Activated naive CD8-positive, alpha-beta T cell treated with anti-CD3 and anti-CD28 coated beads, Interleukin-2, amount 10 ng/mL, durations not matched to agents 7 days and 5 days (primary cell): ENCODE measurements around the gene TBCEL. TPM values are rescaled to one million over a fixed set of nuclear protein-coding genes. Genes with fewer than 3 reads are reported as not detected.

ENCODE experiments used
- ATAC-seq: fragments of 150-1000 bp; cut with Tn5 transposase; one replicate; pipeline ENCODE4 v1.10.0; 2021; ENCODE audit warnings: low read depth, moderate library complexity
- POLR2A ChIA-PET: fragments of 350-600 bp; sonication (Branson Sonifier 250); formaldehyde crosslinking; loops from one replicate; lab custom pipeline; 2021; ENCODE audit warnings: antibody characterized with exemption; lab: Charles Lee
- DNase-seq: peaks from one replicate; pipeline ENCODE4 v3.0.0; 2021
- H3K27ac Mint-ChIP-seq: one replicate; pipeline ENCODE4 v1.8.0; 2022; ENCODE audit warnings: mild to moderate bottlenecking, mixed read lengths
- H3K27me3 Mint-ChIP-seq: one replicate; pipeline ENCODE4 v1.8.0; 2022; ENCODE audit warnings: mild to moderate bottlenecking, moderate library complexity, mixed read lengths
- H3K36me3 Mint-ChIP-seq: one replicate; pipeline ENCODE4 v1.8.0; 2021; ENCODE audit warnings: mild to moderate bottlenecking, mixed read lengths
- H3K4me1 Mint-ChIP-seq: one replicate; pipeline ENCODE4 v1.8.0; 2021; ENCODE audit warnings: mixed read lengths
- H3K4me3 Mint-ChIP-seq: one replicate; pipeline ENCODE4 v1.8.0; 2022; ENCODE audit warnings: mild to moderate bottlenecking, moderate library complexity, mixed read lengths
- H3K9me3 Mint-ChIP-seq: one replicate; pipeline ENCODE4 v1.8.0; 2021; ENCODE audit warnings: mixed read lengths
- total RNA-seq, 2 experiments: library from RNA; stranded (reverse); gene quantifications; one replicate each; pipeline ENCODE4 v1.2.3, GENCODE V29; 2021

The TBCEL gene
- total RNA-seq, 2 experiments from 2014 or later = 13.9 to 15.9 TPM

GRCh38 chr11:121057922-121058321 lies 34.0 kb downstream of the TBCEL start:
- H3K4me1 Mint-ChIP-seq = peaks cover 4% of the 10 kb centered on the region
- POLR2A ChIA-PET = no interaction called here
- no peak overlapping the region for H3K4me3 Mint-ChIP-seq
- no peaks in the 10 kb centered on the region for H3K9me3 Mint-ChIP-seq
- H3K27ac Mint-ChIP-seq = no peak overlapping the region
- peaks cover 24% of the 10 kb centered on the region for H3K36me3 Mint-ChIP-seq
- H3K27me3 Mint-ChIP-seq = no peaks in the 10 kb centered on the region
- DNase-seq (no peak), ATAC-seq (no peak)

GRCh38 chr11:121058941-121059340 lies 35.0 kb downstream of the TBCEL start:
- Mint-ChIP-seq H3K4me1 (peaks cover 4% of the 10 kb centered on the region), H3K36me3 (peaks cover 24% of the 10 kb centered on the region), H3K27me3 (no peaks in the 10 kb centered on the region), H3K4me3 (no peak overlapping the region), H3K9me3 (no peaks in the 10 kb centered on the region), H3K27ac (no peak overlapping the region)
- DNase-seq = no peak
- ATAC-seq = no peak
- POLR2A ChIA-PET = no interaction called here

GRCh38 chr11:121059605-121060004 lies 35.7 kb downstream of the TBCEL start:
- ATAC-seq = peak; percentile 67
- Mint-ChIP-seq H3K36me3 (peaks cover 21% of the 10 kb centered on the region), H3K9me3 (no peaks in the 10 kb centered on the region), H3K27me3 (no peaks in the 10 kb centered on the region), H3K4me1 (peaks cover 4% of the 10 kb centered on the region), H3K27ac (no peak overlapping the region), H3K4me3 (no peak overlapping the region)
- POLR2A ChIA-PET = no interaction called here
- DNase-seq = no peak

- peaks cover 2% of the 10 kb centered on the region for H3K4me1 Mint-ChIP-seq
- no peaks in the 10 kb centered on the region for H3K27me3 Mint-ChIP-seq
- H3K27ac Mint-ChIP-seq = no peak overlapping the region
- ATAC-seq (no peak), DNase-seq (no peak)
- no peaks in the 10 kb centered on the region for H3K9me3 Mint-ChIP-seq
- POLR2A ChIA-PET = no interaction called here
- no peak overlapping the region for H3K4me3 Mint-ChIP-seq
- H3K36me3 Mint-ChIP-seq = peaks cover 12% of the 10 kb centered on the region
Measured at GRCh38 chr11:121063728-121064127, 39.8 kb downstream of the TBCEL start.

GRCh38 chr11:121066623-121067022 lies 42.7 kb downstream of the TBCEL start:
- Mint-ChIP-seq H3K4me1 (peaks cover 2% of the 10 kb centered on the region), H3K9me3 (no peaks in the 10 kb centered on the region), H3K27me3 (no peaks in the 10 kb centered on the region), H3K36me3 (peaks cover 25% of the 10 kb centered on the region), H3K4me3 (no peak overlapping the region), H3K27ac (no peak overlapping the region)
- POLR2A ChIA-PET = no interaction called here
- ATAC-seq = no peak
- DNase-seq = no peak

- peaks cover 25% of the 10 kb centered on the region for H3K36me3 Mint-ChIP-seq
- peaks cover 2% of the 10 kb centered on the region for H3K4me1 Mint-ChIP-seq
- POLR2A ChIA-PET = no interaction called here
- H3K27ac Mint-ChIP-seq = no peak overlapping the region
- no peak for ATAC-seq
- H3K9me3 Mint-ChIP-seq = no peaks in the 10 kb centered on the region
- H3K4me3 Mint-ChIP-seq = no peak overlapping the region
- no peaks in the 10 kb centered on the region for H3K27me3 Mint-ChIP-seq
- DNase-seq = no peak
Measured at GRCh38 chr11:121067026-121067425, 43.1 kb downstream of the TBCEL start.

- Mint-ChIP-seq H3K36me3 (peaks cover 25% of the 10 kb centered on the region), H3K9me3 (no peaks in the 10 kb centered on the region), H3K27me3 (no peaks in the 10 kb centered on the region), H3K27ac (no peak overlapping the region), H3K4me3 (no peak overlapping the region), H3K4me1 (peaks cover 2% of the 10 kb centered on the region)
- POLR2A ChIA-PET = no interaction called here
- DNase-seq (no peak), ATAC-seq (no peak)
Measured at GRCh38 chr11:121067453-121067852, 43.6 kb downstream of the TBCEL start.

- ATAC-seq (no peak), DNase-seq (no peak)
- Mint-ChIP-seq H3K36me3 (peaks cover 25% of the 10 kb centered on the region), H3K4me1 (peaks cover 2% of the 10 kb centered on the region), H3K9me3 (no peaks in the 10 kb centered on the region), H3K27me3 (no peaks in the 10 kb centered on the region), H3K4me3 (no peak overlapping the region), H3K27ac (no peak overlapping the region)
- POLR2A ChIA-PET = no interaction called here
Measured at GRCh38 chr11:121067962-121068647, 44.2 kb downstream of the TBCEL start.

GRCh38 chr11:121068787-121069186 lies 44.9 kb downstream of the TBCEL start:
- Mint-ChIP-seq H3K27me3 (no peaks in the 10 kb centered on the region), H3K4me3 (no peak overlapping the region), H3K9me3 (no peaks in the 10 kb centered on the region), H3K36me3 (peaks cover 23% of the 10 kb centered on the region), H3K27ac (no peak overlapping the region), H3K4me1 (peaks cover 2% of the 10 kb centered on the region)
- ATAC-seq (no peak), DNase-seq (no peak)
- POLR2A ChIA-PET = no interaction called here

- ATAC-seq (no peak), DNase-seq (no peak)
- Mint-ChIP-seq H3K36me3 (peaks cover 17% of the 10 kb centered on the region), H3K9me3 (no peaks in the 10 kb centered on the region), H3K27me3 (no peaks in the 10 kb centered on the region), H3K4me1 (peaks cover 2% of the 10 kb centered on the region), H3K27ac (no peak overlapping the region), H3K4me3 (no peak overlapping the region)
- POLR2A ChIA-PET = no interaction called here
Measured at GRCh38 chr11:121070951-121071845, 47.3 kb downstream of the TBCEL start.

GRCh38 chr11:121071846-121072450 lies 48.0 kb downstream of the TBCEL start:
- H3K4me1 Mint-ChIP-seq = peaks cover 2% of the 10 kb centered on the region
- peaks cover 17% of the 10 kb centered on the region for H3K36me3 Mint-ChIP-seq
- no peak for DNase-seq
- H3K4me3 Mint-ChIP-seq = no peak overlapping the region
- no peaks in the 10 kb centered on the region for H3K27me3 Mint-ChIP-seq
- no peaks in the 10 kb centered on the region for H3K9me3 Mint-ChIP-seq
- no peak overlapping the region for H3K27ac Mint-ChIP-seq
- ATAC-seq = no peak
- POLR2A ChIA-PET = no interaction called here

- no peaks in the 10 kb centered on the region for H3K27me3 Mint-ChIP-seq
- no peaks in the 10 kb centered on the region for H3K9me3 Mint-ChIP-seq
- H3K36me3 Mint-ChIP-seq = peaks cover 9% of the 10 kb centered on the region
- POLR2A ChIA-PET = no interaction called here
- no peak overlapping the region for H3K27ac Mint-ChIP-seq
- ATAC-seq = no peak
- no peak for DNase-seq
- H3K4me3 Mint-ChIP-seq = no peak overlapping the region
- peaks cover 4% of the 10 kb centered on the region for H3K4me1 Mint-ChIP-seq
Measured at GRCh38 chr11:121081321-121081720, 57.4 kb downstream of the TBCEL start.

GRCh38 chr11:121082219-121082618 lies 58.3 kb downstream of the TBCEL start:
- POLR2A ChIA-PET = no interaction called here
- peaks cover 11% of the 10 kb centered on the region for H3K36me3 Mint-ChIP-seq
- ATAC-seq (no peak), DNase-seq (no peak)
- no peaks in the 10 kb centered on the region for H3K9me3 Mint-ChIP-seq
- no peaks in the 10 kb centered on the region for H3K27me3 Mint-ChIP-seq
- no peak overlapping the region for H3K4me3 Mint-ChIP-seq
- H3K27ac Mint-ChIP-seq = no peak overlapping the region
- H3K4me1 Mint-ChIP-seq = peaks cover 4% of the 10 kb centered on the region
